GDM1 (cell line): ENCODE data around the gene ZFHX3.

Experiments
- DNase-seq: peaks from one replicate; lab custom pipeline; 2025; lab: John Stamatoyannopoulos, UW

Gene ZFHX3

DNA sequence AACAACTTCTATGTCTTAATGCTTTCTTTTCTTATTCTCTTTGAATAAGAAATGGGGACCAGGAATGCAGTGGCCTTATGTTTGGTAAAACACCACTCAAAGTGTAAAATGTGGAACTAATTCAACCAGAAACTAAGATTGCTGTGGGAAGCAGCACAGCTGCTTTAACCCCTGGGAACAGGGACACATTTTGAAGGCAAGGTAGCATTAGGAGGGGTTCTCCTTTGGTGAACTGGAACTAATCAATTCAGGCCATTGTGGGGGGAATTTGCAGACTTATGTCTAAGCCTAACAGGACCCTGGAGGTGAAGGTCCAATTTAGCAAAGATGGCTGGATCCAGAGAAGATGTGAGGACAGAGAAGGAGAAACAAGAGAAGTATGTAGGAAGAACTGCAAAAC lies 256.1 kb downstream of the ZFHX3 start:
- DNase-seq = no peak

- DNase-seq = no peak
Observed at GRCh38 chr16:72789921-72790320, 258.0 kb downstream of the ZFHX3 start.

- DNase-seq = no peak
Observed at GRCh38 chr16:72789465-72789864, 258.5 kb downstream of the ZFHX3 start.

GRCh38 chr16:72788269-72788809 lies 259.6 kb downstream of the ZFHX3 start:
- DNase-seq = no peak

DNA sequence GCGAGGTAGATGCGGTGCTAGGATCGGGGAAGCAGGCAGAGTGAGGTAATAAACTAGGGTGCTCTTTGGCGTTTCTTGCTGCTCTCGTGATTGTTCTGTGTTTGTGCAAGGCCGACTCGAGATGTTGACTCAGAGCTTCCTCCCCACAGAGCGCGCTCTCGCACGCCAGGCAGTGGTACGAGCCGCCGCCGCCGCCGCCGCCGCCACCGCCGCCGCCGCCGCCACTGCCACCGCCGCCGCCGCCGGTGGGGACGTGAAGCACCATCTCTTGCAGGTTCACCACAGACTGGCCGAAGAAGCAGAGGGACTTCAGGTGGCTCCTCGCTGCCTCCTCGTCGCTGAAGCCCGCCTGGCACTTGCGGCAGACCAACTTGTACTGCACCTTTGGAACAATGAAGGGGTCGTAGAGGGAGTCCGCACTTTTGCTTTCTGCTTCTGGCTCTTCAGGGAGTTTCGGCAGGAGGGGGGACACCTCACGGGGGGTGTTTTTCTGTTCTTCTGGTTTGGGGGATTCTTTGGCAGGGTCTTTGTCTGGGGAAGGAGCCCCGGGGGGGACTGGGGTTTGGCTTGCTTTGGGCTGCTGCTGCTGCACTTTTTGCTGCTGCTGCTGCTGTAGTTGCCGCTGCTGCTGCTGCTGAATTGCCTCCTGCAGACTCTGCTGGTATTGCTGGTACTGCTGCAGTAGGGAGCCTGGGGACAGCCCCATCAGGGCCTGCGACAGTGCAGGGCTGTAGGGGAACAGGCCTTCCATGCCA lies 260.2 kb downstream of the ZFHX3 start:
- DNase-seq = no peak

DNA sequence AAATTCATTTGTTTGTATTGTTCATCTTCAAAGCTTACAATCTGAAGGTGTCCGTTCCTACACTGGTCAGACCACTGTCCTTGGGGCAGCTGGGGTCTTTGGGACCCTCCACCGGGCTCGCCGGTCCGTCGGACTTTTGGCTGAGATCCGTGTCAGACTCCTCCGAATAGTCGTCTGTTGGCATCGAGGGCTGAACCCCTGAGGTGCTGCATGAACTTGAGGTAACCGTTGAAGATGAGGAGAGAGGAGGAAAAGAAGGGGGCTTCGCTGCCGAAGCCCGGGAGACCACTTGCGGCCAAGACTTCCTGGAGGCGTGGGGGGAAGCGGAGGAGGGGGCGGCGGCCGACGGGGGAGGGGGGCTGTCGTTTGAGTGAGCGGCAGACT lies 260.8 kb downstream of the ZFHX3 start:
- DNase-seq = no peak

GRCh38 chr16:72786606-72787005 lies 261.3 kb downstream of the ZFHX3 start:
- no peak for DNase-seq

DNA sequence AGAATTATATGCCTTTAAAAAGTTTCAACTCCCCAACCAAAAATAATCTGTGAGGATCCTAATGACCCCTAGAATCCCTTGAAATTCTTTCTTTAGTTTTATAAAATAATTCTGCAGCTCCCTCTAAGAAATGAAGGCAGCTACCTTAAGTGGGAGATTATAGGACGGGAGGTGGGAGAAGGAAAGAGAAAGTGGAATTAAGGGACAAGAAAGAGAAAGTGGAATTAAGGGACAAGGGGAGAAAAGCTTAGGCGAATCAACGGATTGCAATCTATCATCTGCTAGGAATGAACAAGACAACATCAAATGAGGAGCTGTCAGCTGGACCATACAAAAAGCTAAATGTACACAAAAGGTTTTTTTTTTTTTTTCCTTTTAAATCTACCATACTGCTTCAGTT lies 262.0 kb downstream of the ZFHX3 start:
- DNase-seq = no peak

DNA sequence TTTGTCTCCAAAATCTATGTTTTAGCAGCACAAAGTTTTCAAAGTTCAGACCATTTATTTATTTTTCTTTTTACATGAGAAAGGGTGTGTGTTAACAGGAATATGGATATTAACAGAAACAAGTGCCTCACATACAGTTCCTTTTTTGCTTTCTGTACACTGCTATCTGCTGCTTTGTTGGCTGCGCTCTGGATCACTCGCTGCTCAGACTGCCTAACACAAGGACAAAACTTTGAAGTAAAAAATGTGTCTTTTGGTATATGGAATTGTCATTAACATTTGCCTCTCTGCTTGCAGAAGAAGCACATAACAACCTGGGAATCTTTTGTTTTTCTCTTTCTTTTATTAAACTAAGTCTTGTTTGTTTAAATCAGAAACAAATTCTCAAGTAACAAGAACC lies 262.8 kb downstream of the ZFHX3 start:
- DNase-seq = no peak

- no peak for DNase-seq
Observed at GRCh38 chr16:72783716-72784318, 264.1 kb downstream of the ZFHX3 start.

- no peak for DNase-seq
Observed at GRCh38 chr16:72769876-72770275, 278.1 kb downstream of the ZFHX3 start.

- no peak for DNase-seq
Observed at GRCh38 chr16:72768591-72768990, 279.3 kb downstream of the ZFHX3 start.

DNA sequence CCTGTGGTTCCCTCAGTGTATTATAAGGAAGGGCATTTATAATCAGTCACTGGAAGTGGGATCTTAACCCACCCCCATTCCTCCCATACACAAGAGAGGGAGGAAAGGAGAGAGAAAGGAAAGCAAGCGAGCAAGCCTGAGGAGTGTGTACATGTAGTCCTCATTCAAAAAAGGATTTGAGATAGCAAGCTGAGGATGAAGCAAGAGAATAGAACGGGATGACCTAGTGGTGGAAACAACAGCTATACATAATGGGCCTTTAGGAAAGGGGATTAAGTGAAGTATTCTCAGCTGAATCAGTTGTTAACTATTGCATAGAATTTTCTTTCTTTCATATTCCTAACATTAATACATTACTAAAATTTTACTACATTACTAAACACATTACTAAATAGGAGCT lies 281.4 kb downstream of the ZFHX3 start:
- no peak for DNase-seq

- no peak for DNase-seq
Observed at GRCh38 chr16:72764015-72764654, 283.8 kb downstream of the ZFHX3 start.

DNA sequence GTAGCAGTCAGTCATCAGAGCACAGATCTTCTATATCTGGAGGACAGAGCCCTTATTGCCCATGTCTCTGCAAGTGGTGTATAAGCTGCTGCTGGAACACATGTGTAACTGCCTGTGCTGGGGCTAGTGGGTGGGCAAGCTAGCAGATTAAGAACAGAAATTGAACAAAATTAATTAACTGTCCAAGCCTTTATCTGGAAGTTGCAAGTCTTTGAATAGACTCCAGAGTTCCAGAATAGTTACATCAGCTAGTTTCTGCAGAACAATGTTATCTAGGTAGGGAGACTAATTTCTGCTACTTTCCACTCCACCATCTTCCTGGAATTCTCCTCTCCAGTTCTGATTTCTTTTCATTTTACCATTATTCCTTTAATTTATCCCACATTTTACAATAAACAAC lies 287.3 kb downstream of the ZFHX3 start:
- DNase-seq = no peak

DNA sequence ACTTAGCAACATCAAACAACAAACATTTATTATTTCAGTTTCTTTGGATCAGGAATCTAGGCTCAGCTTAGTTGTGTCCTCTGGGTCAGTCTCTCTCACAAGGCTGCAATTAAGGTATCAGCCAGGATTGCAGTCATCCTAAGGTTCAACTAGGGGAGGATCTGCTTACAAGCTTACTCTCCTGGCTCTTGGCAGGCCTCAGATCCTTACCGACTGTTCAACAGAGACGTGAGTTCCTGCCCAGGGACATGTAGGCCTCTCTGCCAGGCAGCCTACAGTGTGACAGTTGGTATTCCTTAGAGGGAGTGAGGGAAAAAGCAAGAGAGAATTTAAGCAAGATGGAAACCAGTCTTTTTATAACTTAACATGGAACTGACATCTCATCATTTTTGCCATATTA lies 294.0 kb downstream of the ZFHX3 start:
- DNase-seq = no peak

- no peak for DNase-seq
Observed at GRCh38 chr16:72752004-72752695, 295.8 kb downstream of the ZFHX3 start.

DNA sequence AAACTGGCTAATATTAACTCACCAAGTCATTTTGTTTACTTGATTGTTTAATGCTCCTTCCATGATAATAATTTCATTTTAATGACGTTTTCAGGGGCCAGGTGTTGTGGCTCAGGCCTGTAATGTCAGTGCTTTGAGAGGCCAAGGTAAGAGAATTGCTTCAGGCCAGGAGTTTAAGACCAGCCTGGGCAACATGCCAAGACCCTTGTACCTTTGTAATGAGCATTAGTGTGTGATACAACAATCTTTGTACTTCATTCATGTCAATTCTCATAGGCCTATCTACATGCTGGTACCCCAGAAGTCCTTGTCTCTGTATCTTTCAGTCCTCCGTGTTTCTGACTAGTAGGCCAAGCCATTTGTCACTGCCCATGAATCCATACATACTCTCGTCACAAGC lies 296.9 kb downstream of the ZFHX3 start:
- no peak for DNase-seq

DNA sequence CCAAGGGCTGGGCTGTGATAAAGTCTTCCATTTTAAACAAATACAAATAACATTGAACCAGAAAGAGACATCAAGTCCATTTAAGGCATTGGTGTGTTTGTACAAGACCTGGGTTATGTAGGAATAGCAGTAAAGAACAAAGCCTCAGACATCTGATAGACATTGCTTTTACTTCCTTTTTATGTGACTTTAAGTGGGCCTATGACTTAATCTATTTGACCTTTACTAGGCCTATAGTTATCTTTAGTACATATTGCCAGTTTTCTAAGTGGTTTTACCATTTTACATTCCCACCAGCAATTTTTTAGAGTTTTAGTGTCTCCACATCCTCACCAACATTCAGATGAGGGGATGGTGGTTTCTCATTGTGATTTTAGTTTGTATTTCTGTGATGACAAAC lies 298.8 kb downstream of the ZFHX3 start:
- DNase-seq = no peak

DNA sequence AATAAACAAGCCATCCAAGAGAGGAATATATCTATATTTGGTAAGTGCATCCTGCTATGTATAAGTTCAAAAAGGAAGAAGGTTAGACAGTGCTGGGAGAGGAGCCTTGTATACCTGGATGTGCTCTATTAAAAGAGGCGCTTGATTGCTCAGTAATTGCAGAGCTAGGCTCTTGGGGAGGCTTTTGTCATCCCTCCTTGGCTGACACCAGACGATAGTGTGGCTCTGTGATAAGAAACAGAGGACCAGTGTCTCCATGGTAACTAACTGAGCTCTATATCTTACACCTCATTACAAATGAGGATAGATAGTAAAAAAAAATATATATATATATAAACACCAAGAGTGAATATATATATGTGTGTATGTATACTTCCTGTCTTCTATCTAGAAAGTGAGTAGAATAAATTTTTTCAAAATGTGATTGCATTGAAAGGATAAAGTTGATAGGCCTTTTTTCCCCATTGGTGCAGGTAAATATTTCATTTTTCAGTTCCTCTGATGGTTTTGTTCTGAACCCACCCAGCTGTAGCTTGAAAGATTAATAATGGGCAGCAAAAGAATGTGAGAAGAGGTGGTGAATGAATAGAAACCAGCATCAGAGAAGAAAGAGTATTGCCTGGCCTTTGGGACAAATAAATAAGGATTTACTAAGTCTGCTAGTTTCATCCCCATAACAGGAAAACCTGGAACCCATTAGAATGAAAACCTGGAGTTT lies 303.7 kb downstream of the ZFHX3 start:
- no peak for DNase-seq

DNA sequence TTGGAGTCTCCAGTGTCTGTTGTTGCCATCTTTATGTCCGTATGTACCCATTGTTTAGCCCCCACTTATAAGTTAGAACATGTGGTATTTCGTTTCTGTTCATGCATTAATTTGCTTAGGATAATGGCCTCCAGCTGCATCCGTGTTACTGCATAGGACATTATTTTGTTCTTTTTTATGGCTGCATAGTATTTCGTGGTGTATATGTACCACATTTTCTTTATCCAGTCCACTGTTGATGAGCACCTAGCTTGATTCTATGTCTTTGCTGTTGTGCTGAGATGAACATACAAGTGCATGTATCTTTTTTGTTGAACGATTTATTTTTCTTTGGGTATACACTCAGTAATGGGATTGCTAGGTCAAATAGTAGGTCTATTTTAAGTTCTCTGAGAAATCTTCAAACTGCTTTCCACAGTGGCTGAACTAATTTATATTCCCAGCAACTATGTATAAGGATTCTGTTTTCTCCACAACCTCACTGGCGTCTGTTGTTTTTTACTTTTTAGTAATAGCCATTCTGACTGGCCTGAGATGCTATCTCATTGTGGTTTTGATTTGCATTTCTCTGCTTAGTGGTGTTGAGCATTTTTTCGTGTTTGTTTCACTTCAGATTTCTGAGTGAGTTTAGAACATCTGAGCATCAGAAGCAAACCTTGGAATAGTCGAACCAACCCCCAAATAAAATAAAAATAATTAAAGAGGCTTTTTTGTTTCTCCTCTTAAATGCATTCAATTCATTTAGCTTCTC lies 304.7 kb downstream of the ZFHX3 start:
- no peak for DNase-seq
